Measurements from ENCODE around the gene FGFRL1.

Gene FGFRL1

GRCh38 chr4:1019320-1019719 is 7.9 kb downstream of the FGFRL1 start:
- H3K4me3 ChIP-seq (ENCODE audit: low read depth, low read length): no peak overlapping the region
- TF ChIP-seq CTCF (IDR thresholded peaks at IDR 0.05; ENCODE audit: low read depth, low read length, missing control alignments): no peak
- DNase-seq (ENCODE audit: low read depth): no peak

GRCh38 chr4:1019729-1020470 is 8.5 kb downstream of the FGFRL1 start:
- TF ChIP-seq CTCF (IDR thresholded peaks at IDR 0.05; ENCODE audit: low read depth, low read length, missing control alignments): no peak
- no peak for DNase-seq (ENCODE audit: low read depth)
- H3K4me3 ChIP-seq (ENCODE audit: low read depth, low read length): no peak overlapping the region

- no peak for DNase-seq (ENCODE audit: low read depth)
- H3K4me3 ChIP-seq (ENCODE audit: low read depth, low read length): no peak overlapping the region
- no peak for TF ChIP-seq CTCF (IDR thresholded peaks at IDR 0.05; ENCODE audit: low read depth, low read length, missing control alignments)
These were observed 10.1 kb downstream of the FGFRL1 start for GRCh38 chr4:1021386-1022050.

GRCh38 chr4:1022051-1022738 is 10.8 kb downstream of the FGFRL1 start:
- no peak overlapping the region for H3K4me3 ChIP-seq (ENCODE audit: low read depth, low read length)
- TF ChIP-seq CTCF (IDR thresholded peaks at IDR 0.05; ENCODE audit: low read depth, low read length, missing control alignments): no peak
- no peak for DNase-seq (ENCODE audit: low read depth)

GRCh38 chr4:1022739-1023066 is 11.3 kb downstream of the FGFRL1 start:
- DNase-seq (ENCODE audit: low read depth): no peak
- no peak for TF ChIP-seq CTCF (IDR thresholded peaks at IDR 0.05; ENCODE audit: low read depth, low read length, missing control alignments)
- no peak overlapping the region for H3K4me3 ChIP-seq (ENCODE audit: low read depth, low read length)

GRCh38 chr4:1023075-1023640 is 11.7 kb downstream of the FGFRL1 start:
- no peak for TF ChIP-seq CTCF (IDR thresholded peaks at IDR 0.05; ENCODE audit: low read depth, low read length, missing control alignments)
- no peak for DNase-seq (ENCODE audit: low read depth)
- no peak overlapping the region for H3K4me3 ChIP-seq (ENCODE audit: low read depth, low read length)
